TTC549 (cell line): ENCODE results near the gene FAM234B.
"Not testable (repeated sequence)": the region's sequence is repeated elsewhere in the genome, so short reads cannot be mapped to it uniquely, and the experiment has no call there.

ENCODE experiments used
- FAIRE-seq: peaks from 2 replicates; lab custom pipeline; 2012; peaks lifted over from hg19 to GRCh38; lab: Jason Lieb, UNC

FAM234B gene

GRCh38 chr12:13061377-13061776 lies 17.2 kb downstream of the FAM234B start:
- no peak for FAIRE-seq

GRCh38 chr12:13062669-13063068 lies 18.5 kb downstream of the FAM234B start:
- no peak for FAIRE-seq

- FAIRE-seq: no peak
Observed at GRCh38 chr12:13066014-13066413, 21.8 kb downstream of the FAM234B start.

GRCh38 chr12:13066459-13066858 lies 22.3 kb downstream of the FAM234B start:
- no peak for FAIRE-seq

GRCh38 chr12:13067322-13067721 lies 23.1 kb downstream of the FAM234B start:
- no peak for FAIRE-seq

GRCh38 chr12:13069380-13069779 lies 25.2 kb downstream of the FAM234B start:
- FAIRE-seq: no peak

- no peak for FAIRE-seq
Observed at GRCh38 chr12:13071305-13072280, 27.4 kb downstream of the FAM234B start.

GRCh38 chr12:13073173-13073572 lies 29.0 kb downstream of the FAM234B start:
- FAIRE-seq: no peak

- FAIRE-seq: no peak
Observed at GRCh38 chr12:13074396-13075117, 30.4 kb downstream of the FAM234B start.

GRCh38 chr12:13075118-13075480 lies 30.9 kb downstream of the FAM234B start:
- no peak for FAIRE-seq

GRCh38 chr12:13075786-13076570 lies 31.8 kb downstream of the FAM234B start:
- FAIRE-seq: no peak

GRCh38 chr12:13079440-13079906 lies 35.3 kb downstream of the FAM234B start:
- FAIRE-seq: no peak

GRCh38 chr12:13080266-13080665 lies 36.1 kb downstream of the FAM234B start:
- no peak for FAIRE-seq

- FAIRE-seq: no peak
Observed at GRCh38 chr12:13082861-13083260, 38.7 kb downstream of the FAM234B start.

- FAIRE-seq: not testable (repeated sequence)
Observed at GRCh38 chr12:13083638-13084037, 39.5 kb downstream of the FAM234B start.

- no peak for FAIRE-seq
Observed at GRCh38 chr12:13084898-13085640, 40.9 kb downstream of the FAM234B start.

GRCh38 chr12:13085968-13086686 lies 41.9 kb downstream of the FAM234B start:
- no peak for FAIRE-seq

- FAIRE-seq: no peak
Observed at GRCh38 chr12:13087766-13088165, 43.6 kb downstream of the FAM234B start.

- FAIRE-seq: no peak
Observed at GRCh38 chr12:13088496-13088895, 44.3 kb downstream of the FAM234B start.

GRCh38 chr12:13090054-13090453 lies 45.9 kb downstream of the FAM234B start:
- no peak for FAIRE-seq

GRCh38 chr12:13091832-13092231 lies 47.7 kb downstream of the FAM234B start:
- FAIRE-seq: no peak
